GM21723 (cell line): Measurements from ENCODE around the gene LRP2BP.
"Not testable (repeated sequence)": the region's sequence is repeated elsewhere in the genome, so short reads cannot be mapped to it uniquely, and the experiment has no call there.

Experiments
- ATAC-seq: cut with Tn5 transposase; IDR thresholded peaks from one replicate; pipeline ENCODE4 v1.9.1; 2021; ENCODE audit warnings: mild to moderate bottlenecking, moderate library complexity; ENCODE audit not compliant: unreplicated experiment

LRP2BP gene

DNA sequence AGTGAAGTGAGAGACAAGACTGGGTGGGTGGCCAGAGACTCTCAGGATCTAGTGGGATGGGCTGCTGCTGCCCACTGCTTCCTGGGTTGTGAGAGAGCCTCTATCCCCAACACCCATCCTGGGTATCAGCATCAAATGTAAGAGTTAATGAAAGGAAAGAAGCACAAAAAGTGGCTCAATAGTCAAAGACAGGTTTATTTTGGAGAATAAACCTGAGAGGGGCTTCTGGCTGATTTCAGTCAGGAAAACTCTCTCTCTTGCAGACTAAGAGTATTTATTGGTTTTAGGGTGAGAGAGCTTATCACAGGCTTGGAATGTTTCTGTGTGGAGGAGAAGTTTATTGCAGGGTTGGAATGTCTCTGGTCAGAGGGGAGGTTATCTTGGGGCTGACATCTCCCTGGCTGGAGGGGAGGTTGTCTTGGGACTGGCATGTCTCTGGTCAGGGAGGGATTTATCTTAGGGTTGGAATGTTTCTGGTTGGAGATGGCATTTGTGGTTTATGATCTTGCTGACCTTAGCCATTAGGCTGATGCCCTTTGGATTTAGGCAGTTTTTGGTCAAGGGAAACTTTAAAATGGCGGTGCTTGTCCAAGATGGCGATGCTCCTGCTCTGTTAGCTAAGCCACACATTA is 65.7 kb downstream of the LRP2BP start:
- ATAC-seq = not testable (repeated sequence)

- ATAC-seq = no peak
Measured at GRCh38 chr4:185328586-185328985, 67.1 kb downstream of the LRP2BP start.

- ATAC-seq = not testable (repeated sequence)
Measured at GRCh38 chr4:185325721-185326120, 70.0 kb downstream of the LRP2BP start.

- ATAC-seq = not testable (repeated sequence)
Measured at GRCh38 chr4:185324361-185324760, 71.4 kb downstream of the LRP2BP start.

DNA sequence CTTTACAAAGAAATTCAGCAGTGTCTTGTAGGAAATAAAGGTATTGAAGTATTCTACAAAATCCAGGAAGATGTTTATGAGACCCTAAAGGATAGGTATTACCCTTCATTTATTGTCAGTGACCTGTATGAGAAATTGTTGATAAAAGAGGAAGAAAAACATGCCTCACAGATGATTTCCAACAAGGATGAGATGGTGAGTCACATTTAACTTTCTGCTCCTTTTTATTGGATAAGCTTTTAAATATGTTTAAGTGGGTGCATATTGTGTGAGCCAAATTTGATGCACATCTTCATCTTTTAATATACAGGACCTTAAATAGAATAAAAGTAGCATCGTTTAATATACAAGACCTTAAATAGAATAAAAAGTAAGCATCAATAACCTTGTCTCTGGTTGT is 72.1 kb downstream of the LRP2BP start:
- ATAC-seq = no peak

DNA sequence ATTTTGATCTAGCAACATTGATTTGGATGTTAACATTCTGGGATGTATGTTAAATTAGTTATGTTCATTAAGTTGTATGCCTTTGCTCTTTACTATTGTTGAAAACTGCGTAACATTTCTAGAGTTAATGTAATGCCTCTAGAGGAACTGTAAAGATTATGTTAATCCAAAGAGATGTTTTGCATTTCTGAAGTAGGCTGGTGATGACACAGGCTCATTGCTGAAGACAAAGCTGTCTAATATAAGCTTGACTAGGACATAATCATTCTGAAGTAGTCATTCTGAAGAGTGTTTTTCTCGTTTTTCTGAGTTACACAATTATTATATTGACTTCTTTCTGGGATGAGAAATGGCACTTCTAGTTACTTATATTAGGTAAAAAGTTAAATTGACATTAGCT is 72.9 kb downstream of the LRP2BP start:
- no peak for ATAC-seq

GRCh38 chr4:185318679-185319078 is 77.0 kb downstream of the LRP2BP start:
- no peak for ATAC-seq

DNA sequence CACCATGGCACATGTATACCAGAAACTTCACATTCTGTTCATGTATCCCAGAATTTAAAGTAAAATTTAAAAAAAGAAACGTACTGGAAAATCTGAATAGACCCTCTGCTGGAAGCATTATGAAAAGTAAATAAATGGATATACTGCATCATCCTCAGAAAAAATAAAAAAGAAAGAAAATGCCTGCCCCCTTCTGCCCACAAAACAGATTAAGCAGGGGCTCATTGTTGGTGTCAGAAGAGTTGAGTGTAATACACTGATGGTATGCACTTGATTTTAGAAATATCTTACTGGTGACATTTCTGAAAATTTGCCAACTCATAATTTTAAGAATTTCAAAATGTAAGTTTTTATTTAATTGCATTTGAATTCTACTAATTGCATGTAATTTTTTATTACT is 77.8 kb downstream of the LRP2BP start:
- no peak for ATAC-seq

GRCh38 chr4:185317462-185317861 is 78.3 kb downstream of the LRP2BP start:
- not testable (repeated sequence) for ATAC-seq
